ENCODE data around the gene CDH4. TPM values are rescaled to one million over a fixed set of nuclear protein-coding genes. Genes with fewer than 3 reads are reported as not detected.

CDH4 gene
- total and polyA plus RNA-seq, 2 of the 13 experiments (the other 11 are each of a cell fraction or from before 2014, with no cell fraction given), result not detected

- TF ChIP-seq TP53 (CRISPR knock-in tag; conservative IDR thresholded peaks at IDR 0.05), result no peak
- no peak for TF ChIP-seq ATF5 (CRISPR knock-in tag; IDR thresholded peaks at IDR 0.05; ENCODE audit: low read depth)
- no peak for TF ChIP-seq RARA (CRISPR knock-in tag; IDR thresholded peaks at IDR 0.05)
- TF ChIP-seq ZNF589 (CRISPR knock-in tag; conservative IDR thresholded peaks at IDR 0.05), result no peak
- no peak for TF ChIP-seq PAF1 (CRISPR knock-in tag; IDR thresholded peaks at IDR 0.05)
These were observed 27.6 kb downstream of the CDH4 start (continued) for GRCh38 chr20:61279621-61280150.

- Histone ChIP-seq H4K20me1 (ENCODE audit: insufficient read depth, low read length) (no peaks in the 10 kb centered on the region), H3K9ac (ENCODE audit: insufficient read depth, low read depth, low read length) (no peak overlapping the region), H2AFZ (ENCODE audit: low read length) (no peak overlapping the region), H3K9me3 (ENCODE audit: low read length) (peaks cover 9% of the 10 kb centered on the region), H3K36me3 (replicated peaks in 1 of 2; ENCODE audit: control insufficient read depth in 1 of 2, insufficient read depth in 2 of 2, low read length in 2 of 2) (no peaks in the 10 kb centered on the region), H3K79me2 (ENCODE audit: insufficient read depth, low read length) (no peaks in the 10 kb centered on the region), H3K4me3 (replicated peaks in 1 of 3; ENCODE audit: insufficient read depth in 1 of 3, low read depth in 2 of 3, low read length in 3 of 3) (no peak overlapping the region), H3K4me1 (ENCODE audit: insufficient read depth, low read length) (no peaks in the 10 kb centered on the region), H3K27ac (ENCODE audit: extremely low read length, insufficient read depth, low read length) (no peak overlapping the region), H3K4me2 (ENCODE audit: low read depth, low read length) (no peak overlapping the region), H3K27me3 (ENCODE audit: control insufficient read depth in 1 of 2, insufficient read depth in 2 of 2, low read length in 2 of 2) (peaks cover 0 to 1% of the 10 kb centered on the region in 2 experiments; a peak in 2 of 5 replicates)
- in situ Hi-C loops (cut with HindIII; ENCODE audit: extremely low pct_ligation_motif_present, low pct_unique_long_range_greater_than_20kb), result no loop called here
- intact Hi-C loops (cut with micrococcal nuclease; ENCODE audit: unreplicated experiment), result no loop called here
- CTCF ChIA-PET (ENCODE audit: low intra/inter-chr PET ratio, low total read pairs), result no interaction called here
- DNase-seq (ENCODE audit: low spot score), result no peak
- WGBS (ENCODE audit: low lambda C conversion rate), result 62% methylated on average over 27 of the region's 27 CpGs
- no TSS peak for BruUV-seq (replicated peaks)
- no peak for ATAC-seq
- POLR2A ChIA-PET, result no interaction called here
- FAIRE-seq, result no peak
- TF ChIP-seq ZNF839 (CRISPR knock-in tag; IDR thresholded peaks at IDR 0.05; ENCODE audit: borderline replicate concordance), result no peak
- no peak for TF ChIP-seq ZBTB49 (CRISPR knock-in tag; IDR thresholded peaks at IDR 0.05; ENCODE audit: borderline replicate concordance)
- TF ChIP-seq, protein P1, sequence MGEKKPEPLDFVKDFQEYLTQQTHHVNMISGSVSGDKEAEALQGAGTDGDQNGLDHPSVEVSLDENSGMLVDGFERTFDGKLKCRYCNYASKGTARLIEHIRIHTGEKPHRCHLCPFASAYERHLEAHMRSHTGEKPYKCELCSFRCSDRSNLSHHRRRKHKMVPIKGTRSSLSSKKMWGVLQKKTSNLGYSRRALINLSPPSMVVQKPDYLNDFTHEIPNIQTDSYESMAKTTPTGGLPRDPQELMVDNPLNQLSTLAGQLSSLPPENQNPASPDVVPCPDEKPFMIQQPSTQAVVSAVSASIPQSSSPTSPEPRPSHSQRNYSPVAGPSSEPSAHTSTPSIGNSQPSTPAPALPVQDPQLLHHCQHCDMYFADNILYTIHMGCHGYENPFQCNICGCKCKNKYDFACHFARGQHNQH (CRISPR knock-in tag; IDR thresholded peaks at IDR 0.05), result no peak
- no peak for TF ChIP-seq KDM5A (IDR thresholded peaks at IDR 0.05; ENCODE audit: borderline replicate concordance, low read length)
- no peak for TF ChIP-seq ZNF160 (CRISPR knock-in tag; IDR thresholded peaks at IDR 0.05)
- TF ChIP-seq GPBP1L1 (CRISPR knock-in tag; IDR thresholded peaks at IDR 0.05), result no peak
- TF ChIP-seq, protein P2, sequence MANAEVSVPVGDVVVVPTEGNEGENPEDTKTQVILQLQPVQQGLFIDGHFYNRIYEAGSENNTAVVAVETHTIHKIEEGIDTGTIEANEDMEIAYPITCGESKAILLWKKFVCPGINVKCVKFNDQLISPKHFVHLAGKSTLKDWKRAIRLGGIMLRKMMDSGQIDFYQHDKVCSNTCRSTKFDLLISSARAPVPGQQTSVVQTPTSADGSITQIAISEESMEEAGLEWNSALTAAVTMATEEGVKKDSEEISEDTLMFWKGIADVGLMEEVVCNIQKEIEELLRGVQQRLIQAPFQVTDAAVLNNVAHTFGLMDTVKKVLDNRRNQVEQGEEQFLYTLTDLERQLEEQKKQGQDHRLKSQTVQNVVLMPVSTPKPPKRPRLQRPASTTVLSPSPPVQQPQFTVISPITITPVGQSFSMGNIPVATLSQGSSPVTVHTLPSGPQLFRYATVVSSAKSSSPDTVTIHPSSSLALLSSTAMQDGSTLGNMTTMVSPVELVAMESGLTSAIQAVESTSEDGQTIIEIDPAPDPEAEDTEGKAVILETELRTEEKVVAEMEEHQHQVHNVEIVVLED (CRISPR knock-in tag; IDR thresholded peaks at IDR 0.05; ENCODE audit: borderline replicate concordance), result no peak
- no peak for TF ChIP-seq MAF1 (CRISPR knock-in tag; IDR thresholded peaks at IDR 0.05; ENCODE audit: borderline replicate concordance)
- TF ChIP-seq NCOA2 (CRISPR knock-in tag; IDR thresholded peaks at IDR 0.05), result no peak
- TF ChIP-seq ZEB1 (IDR thresholded peaks at IDR 0.05; ENCODE audit: insufficient replicate concordance, low read depth), result no peak
These were observed 28.3 kb downstream of the CDH4 start for GRCh38 chr20:61280217-61280980.

Measured in HepG2 (cell line).